ENCODE data around the gene PRDM2.
A peak's percentile ranks its signal among the peaks of the same experiment; 100 is the strongest.

PRDM2 gene

DNA sequence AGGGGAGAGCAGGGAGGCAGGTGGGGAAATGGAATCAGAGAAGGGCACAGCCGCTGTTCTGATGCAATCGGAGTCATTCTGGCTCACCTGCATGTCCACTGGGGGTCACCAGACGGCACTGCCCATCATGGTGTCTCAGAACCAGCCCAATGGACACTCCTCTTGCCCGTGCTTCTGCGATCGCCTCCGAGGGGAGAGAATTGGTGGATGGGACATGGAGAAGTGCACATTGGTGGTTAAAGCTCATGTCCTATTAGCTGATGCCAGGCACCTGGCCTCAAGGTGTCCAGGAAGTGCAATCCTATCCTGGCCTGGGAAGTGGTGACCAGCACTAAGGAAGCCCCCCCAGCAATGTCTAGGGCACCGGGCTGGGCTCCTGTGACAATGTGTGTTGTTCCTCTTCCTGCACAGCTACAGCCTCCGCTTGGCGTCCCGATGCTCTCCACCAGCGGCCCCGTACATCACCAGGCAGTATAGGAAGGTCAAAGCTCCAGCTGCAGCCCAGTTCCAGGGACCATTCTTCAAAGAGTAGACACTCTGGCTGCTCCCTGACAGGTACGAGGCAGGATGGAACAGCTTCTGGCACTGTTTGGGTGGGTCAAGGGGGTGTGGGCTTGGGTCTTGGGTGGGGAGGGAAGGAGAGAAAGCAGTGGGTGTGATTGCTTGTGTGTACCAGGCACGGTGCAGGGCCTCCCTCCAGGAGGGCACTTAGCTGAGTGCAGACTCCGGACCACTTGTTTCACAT is 116.2 kb downstream of the PRDM2 start:
- no peak for DNase-seq

DNA sequence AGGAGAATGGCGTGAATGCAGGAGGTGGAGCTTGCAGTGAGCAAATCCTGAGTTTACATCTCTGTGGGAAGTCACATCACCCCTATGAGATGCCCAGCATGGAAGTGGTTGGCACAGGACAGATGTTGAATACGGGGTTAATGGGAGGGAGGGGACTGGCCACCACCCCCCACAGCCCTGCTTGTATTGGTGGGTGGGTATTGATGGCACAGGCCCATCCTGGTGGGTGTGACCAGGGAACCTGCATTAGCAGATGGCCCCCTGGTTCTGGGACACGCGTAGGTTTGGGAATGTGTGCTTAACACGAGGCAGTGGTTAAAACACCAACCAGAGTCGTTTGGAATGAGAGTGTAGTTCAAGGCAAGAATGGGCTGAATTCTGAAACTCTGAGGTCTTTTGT is 117.9 kb downstream of the PRDM2 start:
- DNase-seq: no peak

DNA sequence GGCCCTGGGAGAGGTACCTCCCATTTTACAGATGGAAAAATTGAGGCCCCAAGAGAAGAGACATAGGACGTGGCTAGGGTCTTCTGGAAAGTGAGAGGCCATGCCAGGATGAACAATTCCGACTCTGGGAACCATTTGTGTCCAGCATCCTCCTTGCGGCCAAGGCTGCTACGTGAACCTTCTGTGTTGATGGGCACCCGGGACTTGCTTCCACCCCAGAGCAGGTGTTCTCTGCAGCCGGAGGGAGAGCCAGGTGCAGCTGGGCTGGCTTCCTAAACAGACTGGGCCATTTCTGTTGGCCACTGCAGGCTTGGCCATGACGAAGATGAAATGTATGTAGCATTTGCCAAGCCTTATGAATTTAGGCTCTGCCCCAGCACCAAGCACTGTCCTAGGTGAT is 118.9 kb downstream of the PRDM2 start:
- no peak for DNase-seq

DNA sequence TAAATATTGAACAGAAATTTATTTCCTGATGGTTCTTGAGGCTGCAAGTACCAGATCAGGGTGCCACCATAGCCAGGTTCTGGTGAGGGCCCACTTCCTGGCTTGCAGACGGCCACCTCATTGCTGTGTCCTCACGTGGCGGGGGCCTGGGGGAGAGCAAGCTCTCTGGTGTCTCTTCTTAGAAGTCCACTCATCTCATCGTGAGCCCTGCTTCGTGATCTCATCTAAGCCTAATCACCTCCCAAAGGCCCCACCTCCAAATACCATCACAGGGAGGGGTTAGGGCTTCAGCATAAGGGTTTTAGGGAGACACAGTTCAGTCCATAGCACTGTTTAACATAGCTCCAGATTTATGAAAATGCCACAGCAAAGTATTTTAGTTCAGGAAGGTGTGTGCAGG is 119.7 kb downstream of the PRDM2 start:
- no peak for DNase-seq

DNA sequence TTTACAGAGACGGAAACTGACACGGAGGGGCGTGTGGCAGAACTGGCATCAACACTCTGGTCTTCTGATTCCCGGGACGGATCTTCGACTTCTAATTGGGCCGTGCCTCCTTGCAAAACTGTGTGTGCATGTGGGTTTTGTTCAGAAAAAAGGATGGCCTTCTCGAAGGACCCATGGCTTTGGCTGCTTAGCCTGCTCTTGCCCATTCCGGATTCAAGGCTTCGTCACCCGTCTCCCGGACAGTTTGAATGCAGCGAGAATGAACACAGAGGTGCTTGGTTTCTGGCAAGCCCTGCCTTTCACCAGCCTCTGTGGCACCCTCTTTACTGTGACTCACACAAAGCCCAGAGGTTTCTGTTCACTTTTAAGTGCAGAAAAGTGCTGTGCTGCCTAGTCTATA is 120.1 kb downstream of the PRDM2 start:
- no peak for DNase-seq

DNA sequence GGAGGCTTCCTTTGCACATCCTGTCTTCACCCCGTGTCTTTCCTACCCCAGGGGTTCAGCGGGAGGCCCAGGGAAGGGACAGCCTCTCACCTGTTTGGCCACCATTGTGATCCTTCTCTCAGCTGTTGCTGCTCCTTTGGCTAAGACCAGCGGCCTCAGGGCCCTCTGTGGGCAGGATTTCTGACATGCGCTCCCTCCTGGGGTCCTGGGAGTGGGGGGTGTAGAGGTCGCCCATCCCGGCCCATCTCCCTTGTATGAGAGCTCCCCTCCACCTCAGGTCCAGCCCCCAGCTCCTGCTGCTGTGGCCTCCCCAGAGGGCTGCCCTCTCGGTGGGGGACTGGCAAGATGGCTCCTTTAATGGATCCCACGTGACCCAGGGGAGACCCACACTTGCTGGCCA is 120.5 kb downstream of the PRDM2 start:
- DNase-seq: no peak

DNA sequence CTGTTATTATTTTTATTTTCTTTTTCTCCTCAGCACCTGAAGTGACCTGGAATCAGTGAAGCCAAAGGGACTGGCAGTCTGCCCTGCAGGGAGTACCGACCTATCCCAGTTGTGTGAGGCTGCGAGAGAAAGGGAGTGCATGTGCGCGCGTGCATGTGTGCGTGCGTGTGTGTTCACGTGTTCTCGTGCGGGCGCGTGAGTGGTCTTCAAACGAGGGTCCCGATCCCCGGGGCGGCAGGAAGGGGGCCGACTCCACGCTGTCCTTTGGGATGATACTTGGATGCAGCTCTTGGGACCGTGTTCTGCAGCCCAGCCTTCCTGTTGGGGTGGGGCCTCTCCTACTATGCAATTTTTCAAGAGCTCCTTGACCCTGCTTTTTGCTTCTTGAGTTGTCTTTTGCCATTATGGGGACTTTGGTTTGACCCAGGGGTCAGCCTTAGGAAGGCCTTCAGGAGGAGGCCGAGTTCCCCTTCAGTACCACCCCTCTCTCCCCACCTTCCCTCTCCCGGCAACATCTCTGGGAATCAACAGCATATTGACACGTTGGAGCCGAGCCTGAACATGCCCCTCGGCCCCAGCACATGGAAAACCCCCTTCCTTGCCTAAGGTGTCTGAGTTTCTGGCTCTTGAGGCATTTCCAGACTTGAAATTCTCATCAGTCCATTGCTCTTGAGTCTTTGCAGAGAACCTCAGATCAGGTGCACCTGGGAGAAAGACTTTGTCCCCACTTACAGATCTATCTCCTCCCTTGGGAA is 123.3 kb downstream of the PRDM2 start:
- no peak for DNase-seq

DNA sequence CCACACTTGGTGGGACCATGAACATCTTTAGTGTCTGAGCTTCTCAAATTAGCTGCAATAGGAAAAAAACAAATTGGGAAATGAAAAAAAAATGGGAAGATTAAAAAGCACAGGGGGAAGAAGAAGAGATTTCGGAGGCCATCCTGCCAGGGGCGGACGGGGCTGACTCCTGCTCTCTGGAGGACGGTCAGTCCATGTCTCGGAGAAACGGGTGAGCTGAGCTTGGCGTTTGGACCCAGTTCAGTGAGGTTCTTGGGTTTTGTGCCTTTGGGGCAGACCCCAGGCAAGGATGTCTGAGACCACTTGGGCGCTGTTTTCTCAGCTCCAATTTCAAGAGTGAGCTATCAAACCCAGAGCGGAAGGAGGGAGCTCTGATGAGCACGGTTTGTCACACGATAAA is 123.9 kb downstream of the PRDM2 start:
- no peak for DNase-seq

DNA sequence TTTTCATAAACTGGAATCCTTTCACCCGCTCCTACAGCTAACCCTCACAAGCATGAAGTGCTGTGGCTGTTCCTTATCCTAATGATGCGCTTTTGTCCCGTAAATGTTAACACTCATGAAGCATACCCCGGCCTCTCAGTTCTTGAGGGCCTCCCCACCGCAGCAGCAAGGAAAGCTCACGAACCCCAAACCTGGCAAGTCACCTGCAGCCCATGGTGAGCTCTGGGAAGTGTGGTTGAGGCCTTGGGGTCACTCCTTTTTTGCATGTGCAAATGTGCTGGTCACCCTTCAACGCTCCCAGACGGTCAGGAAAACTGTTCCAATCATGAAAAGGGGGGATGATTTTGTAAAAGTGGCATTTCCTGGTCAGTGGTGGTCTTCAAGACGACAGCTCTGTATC is 124.6 kb downstream of the PRDM2 start:
- DNase-seq: no peak

DNA sequence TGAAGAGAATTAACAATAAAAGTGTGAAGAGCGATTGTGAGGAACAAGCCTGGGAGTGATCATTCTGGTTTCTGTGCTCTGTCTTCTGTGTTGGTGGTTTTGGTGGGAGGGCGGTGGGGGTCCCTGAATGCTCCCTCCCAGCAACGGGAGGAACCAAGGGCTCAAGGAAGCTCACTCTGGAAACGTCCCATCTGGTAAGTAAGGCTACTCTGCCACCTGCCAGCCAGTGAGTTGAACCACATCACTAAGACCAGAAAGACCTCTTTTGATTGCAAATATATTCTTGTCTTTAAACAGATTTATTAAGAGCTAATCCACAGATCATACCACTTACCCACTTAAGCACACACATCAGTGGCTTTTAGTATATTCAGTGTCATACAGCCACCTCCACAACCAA is 125.0 kb downstream of the PRDM2 start:
- no peak for DNase-seq

DNA sequence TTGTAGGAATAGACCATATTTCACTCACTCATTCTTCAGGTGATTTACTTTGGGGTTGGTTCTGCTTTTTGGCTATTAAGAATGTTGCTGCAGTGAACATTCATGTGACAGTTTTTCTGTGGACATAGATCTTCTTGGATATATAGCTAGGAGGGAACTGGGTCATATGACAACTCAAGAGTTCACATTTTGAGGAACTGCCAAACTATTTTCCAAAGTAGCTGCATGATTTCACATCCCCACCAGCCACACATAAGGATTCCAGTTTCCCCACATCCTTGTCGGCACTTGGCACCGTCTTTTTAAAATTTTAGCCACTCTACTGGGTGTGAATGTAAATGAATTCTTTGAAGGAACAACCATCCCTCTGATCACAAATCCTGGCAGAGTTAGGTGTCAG is 126.0 kb downstream of the PRDM2 start:
- no peak for DNase-seq

DNA sequence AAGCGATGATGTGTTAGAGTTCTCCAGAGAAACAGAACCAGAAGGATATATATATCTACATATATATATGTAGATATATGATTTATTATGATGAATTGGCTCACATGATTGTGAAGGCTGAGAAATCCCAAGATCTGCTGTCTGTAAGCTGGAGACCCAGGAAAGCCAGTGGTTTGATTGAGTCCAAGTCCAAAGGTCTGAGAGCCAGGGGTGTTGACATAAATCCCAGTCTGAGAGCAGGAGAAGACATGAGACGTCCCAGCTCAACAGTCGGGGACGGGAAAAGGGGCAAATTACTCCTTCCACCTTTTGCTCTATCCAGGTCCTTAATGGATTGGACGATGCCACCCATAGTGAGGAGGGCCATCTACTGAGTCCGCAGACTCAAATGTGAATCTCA is 126.6 kb downstream of the PRDM2 start:
- no peak for DNase-seq

DNA sequence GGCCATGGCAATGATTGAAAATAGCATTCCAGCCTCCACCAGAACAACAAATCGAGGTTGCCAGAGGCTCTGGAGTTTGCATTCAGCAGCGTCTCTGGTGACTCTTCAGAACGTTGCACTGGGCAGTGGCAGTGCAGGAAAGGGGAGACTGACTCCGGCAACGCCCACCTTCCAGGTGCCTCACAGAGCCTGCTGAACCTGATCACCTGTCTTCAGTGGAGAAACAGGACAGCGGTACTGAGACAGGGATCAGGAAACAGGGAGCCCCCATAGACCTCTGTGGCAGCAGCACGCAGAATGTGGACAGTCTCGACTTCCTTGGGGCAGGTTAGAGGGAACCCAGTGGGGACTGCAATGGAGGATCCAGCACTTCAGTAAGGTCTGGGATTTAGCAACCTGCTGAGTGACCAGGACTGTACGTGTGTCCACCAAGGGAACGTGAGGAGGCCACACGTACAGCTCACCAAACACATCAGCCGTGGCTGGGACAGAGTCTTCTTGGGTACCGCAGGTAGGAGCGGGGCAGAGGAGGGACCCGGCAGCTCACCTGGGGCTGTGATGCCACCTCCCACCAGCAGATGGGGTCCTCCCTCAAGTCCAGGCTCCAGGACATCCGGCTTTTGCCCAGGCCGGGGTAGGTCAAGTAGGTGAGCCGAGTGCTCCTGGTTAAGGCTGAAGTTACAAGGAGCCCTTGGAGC is 128.6 kb downstream of the PRDM2 start:
- DNase-seq: peak in 1 of 5 experiments; percentile 19

DNA sequence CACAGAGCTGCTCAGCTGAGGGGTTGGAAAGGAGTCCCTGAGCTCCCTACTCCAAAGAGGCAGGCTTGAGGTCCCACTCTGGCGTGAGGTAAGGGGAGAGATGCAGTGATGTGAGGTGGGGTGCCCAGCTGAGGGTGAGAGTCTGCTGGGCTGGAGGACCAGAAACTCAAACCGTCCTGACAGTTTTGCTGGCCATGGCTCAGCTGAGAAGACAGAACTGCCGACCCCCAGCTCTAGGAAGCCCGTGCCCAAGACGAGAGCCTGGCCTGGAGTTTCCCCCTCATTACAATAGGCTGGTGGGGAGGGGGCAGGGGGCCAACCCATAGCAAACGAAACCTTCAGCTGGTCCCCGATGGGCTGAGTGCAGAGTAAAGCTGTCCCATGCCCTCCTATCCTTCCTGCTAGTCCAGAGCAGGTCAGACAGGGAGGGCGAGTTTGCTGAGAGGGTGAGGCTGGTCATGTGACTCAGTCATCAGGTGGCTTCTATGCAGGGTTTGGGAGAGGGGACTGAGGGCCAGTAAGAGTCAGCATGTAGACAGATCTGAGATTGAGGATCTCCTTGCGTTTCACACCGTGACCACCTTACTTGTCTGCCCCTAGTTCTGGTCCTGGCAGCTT is 129.3 kb downstream of the PRDM2 start:
- DNase-seq: no peak

DNA sequence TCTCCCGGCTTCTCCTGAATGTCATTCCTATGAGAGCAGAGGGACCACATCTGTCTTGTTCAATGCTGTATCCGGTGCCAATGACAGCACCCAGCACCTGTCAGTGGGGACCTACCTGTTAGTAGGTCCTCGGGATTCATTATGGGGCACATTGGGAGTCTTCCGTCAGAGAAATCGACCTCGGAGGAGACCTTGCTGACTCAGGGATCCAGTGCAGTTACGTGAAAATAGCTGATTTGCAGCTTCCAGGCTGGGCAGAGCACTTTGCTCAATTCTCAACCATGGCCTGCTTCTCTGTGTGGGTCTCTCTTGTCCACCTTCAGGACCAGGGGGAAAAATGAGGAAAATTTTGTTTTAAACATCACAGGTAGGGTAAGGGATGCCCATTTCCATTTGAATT is 130.2 kb downstream of the PRDM2 start:
- no peak for DNase-seq

DNA sequence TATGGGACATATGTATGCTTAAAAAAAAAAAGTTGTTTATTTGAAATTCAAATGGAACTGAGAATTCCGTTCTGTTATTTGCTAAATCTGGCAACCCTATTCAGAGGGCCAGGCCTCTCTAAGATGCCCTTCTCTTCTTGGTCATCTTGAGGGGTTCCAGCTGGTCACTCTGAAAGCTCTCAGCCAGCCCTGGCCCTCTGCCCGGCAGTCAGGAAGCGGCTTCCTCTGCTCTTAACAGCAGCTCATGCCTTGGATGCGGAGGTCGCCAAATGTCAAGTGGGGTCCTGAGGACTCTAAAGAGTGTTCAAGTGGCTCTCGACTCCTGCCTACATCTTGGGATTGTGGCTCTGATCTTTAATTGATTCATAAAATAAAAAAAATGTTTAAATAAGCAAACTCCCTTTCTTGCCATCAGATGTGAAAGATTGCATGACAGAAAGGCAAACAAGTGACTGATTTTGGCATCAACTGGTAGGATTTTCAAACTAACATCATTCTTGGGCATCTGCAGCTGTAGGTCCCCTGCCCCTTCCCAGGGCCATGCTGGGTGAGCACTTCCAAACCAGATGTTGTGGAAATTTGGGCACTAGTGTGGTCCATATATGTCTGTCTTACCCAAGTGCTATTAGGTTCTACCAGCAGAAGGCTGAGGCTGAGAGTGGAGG is 130.8 kb downstream of the PRDM2 start:
- no peak for DNase-seq

DNA sequence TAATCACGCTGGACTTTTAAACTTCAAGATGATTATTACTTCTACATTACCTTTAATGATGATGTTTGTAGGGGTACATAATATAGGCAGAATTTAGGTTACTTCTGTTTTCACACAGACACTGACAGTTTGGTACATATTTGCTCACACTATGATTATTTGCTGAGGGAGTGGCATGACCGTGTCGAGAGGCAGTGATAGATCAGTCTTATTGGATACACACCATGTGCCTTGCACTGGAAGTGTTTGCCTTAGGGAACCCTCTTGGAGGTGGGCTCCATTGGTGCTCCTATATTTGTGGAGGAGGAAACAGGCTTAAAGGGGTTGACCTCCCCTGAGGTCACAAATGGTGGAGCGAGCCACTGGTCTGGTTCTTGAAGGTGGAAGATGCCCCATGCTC is 132.1 kb downstream of the PRDM2 start:
- no peak for DNase-seq

DNA sequence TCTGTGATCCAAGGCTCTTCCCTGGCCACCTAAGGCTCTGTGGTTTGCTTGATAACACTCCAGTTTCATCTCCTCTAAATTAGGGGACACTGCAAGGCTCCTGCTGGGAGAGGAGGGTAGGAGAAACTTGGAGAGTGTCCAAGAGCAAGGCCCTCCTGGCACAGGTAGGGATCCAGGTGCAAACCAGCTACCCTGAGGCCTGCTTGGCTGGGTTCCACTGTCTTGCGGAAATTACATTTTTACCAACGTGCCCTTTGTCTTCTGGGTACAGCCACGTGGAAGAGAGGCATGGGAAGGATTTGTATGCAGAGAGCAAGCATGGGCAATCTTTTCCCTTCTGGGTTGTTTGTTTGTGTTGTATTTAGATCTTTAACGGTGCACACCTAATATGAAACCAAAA is 132.5 kb downstream of the PRDM2 start:
- no peak for DNase-seq

DNA sequence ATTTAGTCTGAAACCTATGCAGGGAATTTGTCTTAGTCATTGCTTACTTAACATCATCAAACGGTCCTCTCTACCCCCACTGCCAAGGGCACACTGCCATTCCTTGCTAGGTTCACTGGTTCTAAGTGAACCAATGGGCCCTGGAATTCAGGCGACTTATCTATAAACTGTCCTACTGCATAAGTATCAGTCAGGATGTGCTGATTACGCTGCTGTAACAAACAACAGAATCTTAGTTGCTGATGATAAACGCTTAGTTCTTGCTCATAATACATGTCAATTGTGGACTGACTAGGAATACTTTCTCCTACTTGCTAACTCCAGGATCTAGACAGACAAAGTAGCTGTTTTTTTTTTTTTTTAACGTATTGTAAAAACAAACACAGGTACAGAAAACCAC is 136.1 kb downstream of the PRDM2 start:
- DNase-seq: no peak

DNA sequence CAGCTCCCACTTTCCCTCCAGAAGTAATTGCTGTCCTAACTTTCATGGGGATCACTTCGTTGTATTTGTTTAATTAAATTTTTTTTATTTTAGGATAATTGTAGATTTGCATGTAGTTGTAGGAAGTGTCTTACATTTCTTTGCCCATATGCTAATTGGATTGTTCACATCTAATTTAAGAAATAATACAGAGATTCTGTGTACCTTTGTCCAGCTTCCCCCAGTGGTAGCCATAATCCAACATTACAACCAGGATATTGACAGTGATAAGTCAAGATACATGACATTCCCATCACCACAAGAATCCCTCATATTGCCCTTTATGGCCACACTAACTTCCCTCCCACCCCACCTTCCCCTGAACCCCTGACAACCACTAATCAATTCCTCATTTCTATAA is 136.6 kb downstream of the PRDM2 start:
- DNase-seq: no peak

DNA sequence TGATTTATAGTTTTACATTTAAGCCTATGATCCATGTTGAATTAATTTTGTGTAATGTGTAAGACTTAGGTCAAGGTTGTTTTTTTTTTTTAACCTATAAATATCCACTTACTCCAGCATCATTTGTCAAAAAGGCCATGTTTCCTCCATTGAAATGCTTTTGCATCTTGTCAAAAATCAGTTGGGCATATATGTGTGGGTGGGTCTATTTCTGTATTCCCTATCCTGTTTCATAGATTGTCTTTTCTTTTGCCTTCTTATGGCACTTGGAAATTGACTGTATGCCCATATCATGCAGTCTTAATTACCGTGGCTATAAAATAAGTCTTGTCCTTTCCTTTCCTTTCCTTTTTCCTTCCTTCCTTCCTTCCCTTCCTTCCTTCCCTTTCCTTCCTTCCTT is 138.2 kb downstream of the PRDM2 start:
- DNase-seq: no peak

DNA sequence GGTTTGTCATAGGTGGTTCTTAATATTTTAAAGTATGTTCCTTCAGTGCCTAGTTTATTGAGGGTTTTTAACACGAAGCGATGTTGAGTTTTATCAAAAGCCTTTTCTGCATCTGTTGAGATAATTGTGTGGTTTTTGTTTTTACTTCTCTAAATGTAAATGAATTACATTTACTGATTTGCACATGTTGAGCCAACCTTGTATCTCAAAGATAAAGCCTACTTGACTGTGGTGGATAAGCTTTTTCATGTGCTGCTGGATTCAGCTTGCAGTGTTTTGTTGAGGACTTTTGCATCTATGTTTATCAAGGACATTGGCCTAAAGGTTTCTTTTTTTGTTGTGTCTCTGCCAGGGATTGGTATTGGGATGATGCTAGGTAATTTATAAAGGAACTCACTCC is 142.5 kb downstream of the PRDM2 start:
- no peak for DNase-seq

DNA sequence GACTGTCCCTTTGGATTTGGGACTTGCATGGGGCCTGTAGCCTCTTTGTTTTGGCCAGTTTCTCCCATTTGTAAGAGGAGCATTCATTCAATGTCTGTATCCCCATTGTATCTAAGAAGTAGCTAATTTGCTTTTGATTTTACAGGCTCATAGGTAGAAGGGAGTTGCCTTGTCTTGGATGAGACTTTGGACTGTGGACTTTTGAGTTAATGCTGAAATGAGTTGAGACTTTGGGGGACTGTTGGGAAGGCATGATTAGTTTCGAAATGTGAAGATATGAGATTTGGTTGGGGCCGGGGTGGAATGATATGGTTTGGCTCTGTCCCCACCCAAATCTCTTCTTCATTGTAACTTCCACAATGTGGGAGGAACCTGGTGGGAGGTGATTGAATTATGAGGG is 151.7 kb downstream of the PRDM2 start:
- no peak for DNase-seq

Data from T-helper 2 cell (primary cell).